DMS 273 (cell line): ENCODE data around the gene ZKSCAN4.
A peak's percentile ranks its signal among the peaks of the same experiment; 100 is the strongest.

ENCODE experiments used
- DNase-seq: peaks from one replicate; lab custom pipeline; 2025; ENCODE audit not compliant: unreplicated experiment; lab: John Stamatoyannopoulos, UW

The ZKSCAN4 gene

DNA sequence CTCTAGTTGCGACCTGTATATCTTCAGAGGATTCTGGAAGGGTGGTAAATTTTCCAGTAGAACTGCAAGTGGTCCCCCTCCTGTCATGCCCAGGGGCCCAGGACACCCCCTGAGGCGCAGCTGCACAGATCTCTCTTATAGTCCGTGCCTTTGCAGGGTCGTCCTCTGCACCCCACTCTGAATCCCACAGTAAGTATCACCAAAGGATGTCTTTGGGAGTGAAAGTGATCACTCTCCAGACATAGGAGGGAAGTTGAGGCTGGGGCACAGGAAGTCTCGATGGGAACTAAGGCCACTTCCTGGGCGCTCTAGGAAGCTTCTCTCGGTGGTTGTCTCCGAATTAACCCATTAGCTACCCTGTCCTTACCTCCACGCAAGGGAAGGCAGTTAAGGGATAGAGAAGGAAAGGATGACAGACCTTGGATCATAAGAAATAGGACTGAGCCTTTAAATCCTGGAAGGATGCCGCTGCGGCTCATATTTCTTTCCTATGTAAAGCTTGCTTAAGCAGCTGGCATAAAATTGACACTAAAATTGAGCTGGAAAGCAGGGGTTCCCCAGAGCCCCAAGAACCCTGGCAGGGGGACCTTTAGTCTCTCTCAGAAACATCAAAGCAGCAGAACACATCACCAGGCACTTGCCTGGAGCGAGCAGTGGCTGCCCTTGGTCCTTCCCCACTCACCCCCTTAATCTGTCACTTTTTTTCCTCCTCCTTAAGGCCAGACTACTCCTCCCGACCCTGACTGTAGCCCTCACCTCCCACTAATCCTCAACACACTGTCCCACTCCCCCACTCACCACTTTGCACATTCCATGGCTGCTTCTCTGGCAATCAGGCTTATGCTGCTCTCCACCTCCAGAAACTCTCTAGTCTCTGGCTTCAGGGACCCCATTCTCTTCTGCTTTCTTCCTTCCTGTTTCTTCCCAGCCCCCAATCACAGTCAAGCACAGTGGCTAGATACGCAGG lies at the start of gene ZKSCAN4:
ZKSCAN4 (minus strand) TSS at position 261 of the 967 bp plus-strand sequence. CDS start 289 bp downstream, outside the sequence.
- peak; percentile 96 for DNase-seq

DNA sequence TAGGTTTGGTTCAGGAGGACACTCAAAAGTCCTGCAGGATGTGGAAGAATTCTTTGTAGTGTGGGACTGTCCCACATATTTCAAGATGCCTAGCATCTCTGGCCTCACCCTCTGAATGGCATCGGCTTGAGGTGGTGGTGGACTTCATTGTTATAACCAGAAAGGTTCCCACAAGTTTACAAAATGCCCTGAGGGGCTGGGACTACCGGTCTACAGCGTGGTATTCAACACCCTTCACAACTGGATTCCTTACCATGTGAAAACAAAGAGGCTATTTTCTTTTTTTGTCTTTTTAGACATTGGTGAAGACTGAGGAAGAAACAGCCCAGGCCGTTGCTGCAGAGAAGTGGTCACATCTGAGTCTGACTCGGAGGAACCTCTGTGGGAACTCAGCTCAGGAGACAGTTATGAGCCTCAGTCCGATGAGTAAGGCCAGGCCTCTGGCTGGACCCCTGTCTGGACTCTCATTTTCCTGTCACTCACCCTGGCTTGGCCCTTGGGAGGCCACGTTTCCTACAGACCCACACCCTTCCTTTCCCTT lies 44.5 kb upstream of the ZKSCAN4 start:
- DNase-seq: no peak

DNA sequence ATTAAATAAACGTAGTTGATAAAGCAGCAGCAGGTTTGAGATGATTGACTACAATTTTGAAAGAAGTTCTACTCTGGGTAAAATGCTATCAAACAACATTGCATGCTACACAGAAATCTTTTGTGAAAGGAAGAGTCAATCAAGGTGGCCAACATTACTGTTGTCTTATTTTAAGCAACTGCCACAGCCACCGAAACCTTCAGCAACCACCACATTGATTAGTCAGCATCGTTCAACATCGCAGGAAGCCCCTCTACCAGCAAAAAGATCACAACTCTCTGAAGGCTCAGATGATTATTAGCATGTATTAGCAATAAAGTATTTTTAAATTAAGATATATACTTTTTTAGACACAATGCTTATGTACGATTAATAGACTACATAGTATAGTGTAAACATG lies 43.3 kb upstream of the ZKSCAN4 start:
- DNase-seq: no peak

DNA sequence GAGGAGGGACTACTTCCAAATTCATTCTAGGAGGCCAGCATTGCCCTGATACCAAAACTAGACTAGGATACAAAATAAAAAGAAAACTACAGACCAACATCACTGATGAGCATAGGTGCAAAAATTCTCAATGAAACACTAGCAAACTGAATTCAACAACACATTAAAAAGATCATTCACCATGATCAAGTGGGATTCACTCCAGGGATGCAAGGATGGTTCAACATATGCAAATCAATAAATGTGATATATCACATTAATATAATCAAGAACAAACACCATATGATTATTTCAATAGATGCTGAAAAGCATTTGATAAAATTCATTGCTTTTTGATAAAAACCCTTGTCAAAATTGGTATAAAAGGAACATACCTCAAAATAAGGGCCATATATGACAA lies 39.5 kb upstream of the ZKSCAN4 start:
- DNase-seq: no peak

DNA sequence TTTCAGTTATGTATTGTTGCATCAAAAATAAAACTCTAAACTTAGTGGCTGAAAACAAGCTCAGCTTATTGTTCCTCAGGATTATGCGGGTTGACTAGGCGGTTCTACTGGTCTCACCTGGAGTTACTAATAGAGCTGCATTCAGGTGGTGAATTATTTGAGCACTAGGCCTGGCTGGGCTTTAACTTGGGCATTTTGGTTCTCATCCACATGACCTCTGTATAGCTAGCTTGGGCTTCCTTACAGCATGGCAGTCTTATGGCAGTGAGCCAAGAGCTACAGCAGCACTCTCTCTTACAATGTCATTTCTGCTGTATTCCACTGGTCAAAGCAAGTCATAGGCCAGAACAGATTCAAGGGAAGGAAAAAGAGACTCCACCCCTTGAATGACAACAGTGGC lies 30.9 kb upstream of the ZKSCAN4 start:
- DNase-seq: peak; percentile 30

DNA sequence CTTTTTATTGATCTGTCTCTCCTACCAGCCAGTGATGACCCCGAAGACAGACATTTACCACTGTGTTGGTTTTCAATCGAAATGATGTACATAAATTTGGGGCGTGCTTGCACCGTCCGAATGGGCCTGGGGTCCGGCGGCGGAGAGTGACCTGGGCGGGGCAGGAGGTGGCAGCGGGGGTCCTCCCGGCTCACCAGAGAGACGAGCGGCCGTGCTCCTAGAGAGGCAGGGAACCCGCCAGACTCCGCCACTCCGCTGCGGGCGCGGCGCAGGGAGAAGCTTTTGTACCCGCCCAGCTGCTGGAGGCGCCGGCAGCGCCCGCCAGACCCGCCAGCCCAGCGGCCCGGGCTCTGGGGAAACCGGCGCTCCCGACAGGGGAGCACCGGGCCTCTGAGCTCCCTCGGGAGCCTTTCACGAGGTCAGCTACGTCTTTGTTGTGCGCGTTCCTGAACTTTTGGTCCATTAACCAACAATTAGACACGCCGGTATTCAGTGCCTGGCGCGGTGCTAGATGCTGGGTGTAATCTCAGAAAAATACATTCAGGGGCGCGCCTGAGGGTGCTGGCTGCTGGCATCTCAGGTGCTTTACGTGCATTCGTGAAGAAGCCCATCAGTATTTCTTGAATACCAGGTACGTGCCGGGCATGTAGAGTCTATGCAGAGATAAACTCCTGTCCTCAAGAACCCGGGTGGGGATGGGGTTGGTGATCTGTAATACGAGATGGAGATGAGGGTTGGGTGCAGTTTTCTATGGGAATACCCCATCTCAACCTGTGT lies 29.4 kb upstream of the ZKSCAN4 start, which contains the start of gene PGBD1:
PGBD1 (plus strand) TSS at position 285 of the 777 bp plus-strand sequence. CDS start 2,242 bp downstream, outside the sequence.
- peak; percentile 93 for DNase-seq

DNA sequence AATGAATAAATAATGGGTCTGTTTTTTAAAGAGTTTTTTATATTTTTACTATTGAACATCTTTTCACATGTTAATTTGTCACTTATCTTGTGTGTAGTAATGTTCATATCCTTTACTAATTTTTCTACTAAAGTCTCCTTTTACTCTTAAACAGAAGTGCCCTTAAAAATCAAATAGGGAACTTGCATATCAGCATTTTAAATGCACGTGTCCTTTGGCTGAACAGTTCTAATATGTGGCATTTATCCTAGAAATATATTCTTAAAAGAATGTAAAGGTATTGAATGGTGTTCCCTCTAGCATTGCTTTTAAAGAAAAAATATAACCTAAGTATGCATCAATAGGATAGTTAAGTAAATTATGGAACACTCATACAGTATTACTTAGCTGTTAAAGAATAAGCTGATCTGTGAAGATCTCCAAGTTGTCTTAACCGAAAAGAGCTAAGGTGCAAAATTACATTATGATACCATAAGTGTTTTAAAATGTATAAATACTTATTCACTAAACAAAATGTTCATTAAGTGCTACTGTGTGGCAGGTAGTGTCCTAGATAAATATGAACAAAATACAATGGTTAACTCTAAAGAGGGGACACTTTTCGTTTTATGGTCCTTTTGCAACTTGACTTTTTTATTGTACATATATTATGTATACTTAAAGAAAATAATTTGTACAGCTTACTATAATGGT lies 28.7 kb upstream of the ZKSCAN4 start:
- DNase-seq: no peak

DNA sequence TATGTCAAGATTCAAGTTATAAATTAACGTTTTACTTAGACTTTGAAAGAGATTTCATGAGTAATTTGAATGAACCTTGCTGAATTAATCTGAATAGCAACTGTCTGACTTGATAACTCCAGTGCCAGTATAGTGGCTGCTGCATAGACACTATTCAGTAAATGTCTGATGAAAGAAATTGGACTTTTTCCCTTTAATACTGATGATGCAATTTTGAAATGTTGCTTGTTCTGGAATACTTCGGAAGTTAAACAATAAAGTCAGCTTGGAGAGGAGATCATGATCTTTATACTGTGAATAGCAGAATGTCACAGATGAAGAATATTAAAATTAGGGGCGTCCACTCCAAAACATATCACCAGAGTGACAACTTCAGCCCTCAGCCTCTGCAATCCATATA lies 25.7 kb upstream of the ZKSCAN4 start:
- DNase-seq: no peak

DNA sequence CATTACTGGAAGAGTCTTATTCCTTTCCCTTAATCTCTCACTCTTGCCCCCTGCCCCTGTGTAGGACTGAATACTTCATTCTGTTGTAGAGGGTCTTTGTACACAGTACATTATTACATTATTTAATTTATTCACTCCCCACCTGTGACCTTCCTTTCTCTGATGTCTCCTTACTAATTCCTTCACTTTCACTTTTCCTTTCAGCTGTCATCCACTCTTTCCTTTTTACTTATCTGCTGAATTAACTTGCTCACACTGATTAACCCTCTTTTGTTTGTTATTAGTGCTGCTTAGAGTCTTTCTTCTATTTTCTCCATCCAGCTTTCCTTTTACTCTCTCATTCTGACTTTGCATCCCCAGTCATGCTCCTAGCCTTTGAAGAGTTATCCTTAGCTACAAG lies 22.8 kb upstream of the ZKSCAN4 start:
- DNase-seq: no peak

DNA sequence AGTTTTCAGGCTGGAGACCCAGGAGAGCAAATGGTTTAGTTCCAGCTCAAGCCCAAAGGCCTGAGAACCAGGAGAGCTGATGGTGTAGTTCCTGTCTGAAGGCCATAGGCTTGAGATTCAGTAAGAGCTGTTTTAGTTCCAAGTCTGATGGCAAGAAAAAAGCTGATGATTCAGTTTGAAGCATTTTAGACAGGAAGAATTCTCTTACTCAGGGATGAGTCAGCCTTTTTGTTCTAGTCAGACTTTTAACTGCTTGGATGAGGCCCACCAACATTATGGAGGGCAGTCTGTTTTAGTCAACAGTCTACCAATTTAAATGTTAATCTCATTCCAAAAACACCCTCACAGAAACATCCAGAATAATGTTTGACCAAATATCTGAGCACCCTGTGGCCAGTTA lies 17.4 kb upstream of the ZKSCAN4 start:
- no peak for DNase-seq

DNA sequence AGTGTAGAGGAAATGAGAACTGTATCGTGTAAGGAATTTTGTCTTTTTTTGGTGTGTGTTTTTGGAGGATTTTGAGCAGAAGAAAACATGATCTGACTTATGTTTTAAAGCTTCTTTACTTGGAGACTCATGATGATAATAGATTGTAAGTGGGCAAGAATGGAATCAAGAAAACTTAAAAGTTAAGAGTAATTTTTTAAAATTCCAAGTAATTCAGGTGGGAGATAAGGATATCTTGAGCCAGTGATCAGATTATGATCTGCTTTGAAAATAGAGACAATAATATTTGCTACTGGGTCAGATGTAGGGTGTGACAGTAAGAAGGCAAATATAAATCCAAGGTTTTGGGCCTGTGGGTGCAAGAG lies 15.6 kb upstream of the ZKSCAN4 start:
- no peak for DNase-seq

DNA sequence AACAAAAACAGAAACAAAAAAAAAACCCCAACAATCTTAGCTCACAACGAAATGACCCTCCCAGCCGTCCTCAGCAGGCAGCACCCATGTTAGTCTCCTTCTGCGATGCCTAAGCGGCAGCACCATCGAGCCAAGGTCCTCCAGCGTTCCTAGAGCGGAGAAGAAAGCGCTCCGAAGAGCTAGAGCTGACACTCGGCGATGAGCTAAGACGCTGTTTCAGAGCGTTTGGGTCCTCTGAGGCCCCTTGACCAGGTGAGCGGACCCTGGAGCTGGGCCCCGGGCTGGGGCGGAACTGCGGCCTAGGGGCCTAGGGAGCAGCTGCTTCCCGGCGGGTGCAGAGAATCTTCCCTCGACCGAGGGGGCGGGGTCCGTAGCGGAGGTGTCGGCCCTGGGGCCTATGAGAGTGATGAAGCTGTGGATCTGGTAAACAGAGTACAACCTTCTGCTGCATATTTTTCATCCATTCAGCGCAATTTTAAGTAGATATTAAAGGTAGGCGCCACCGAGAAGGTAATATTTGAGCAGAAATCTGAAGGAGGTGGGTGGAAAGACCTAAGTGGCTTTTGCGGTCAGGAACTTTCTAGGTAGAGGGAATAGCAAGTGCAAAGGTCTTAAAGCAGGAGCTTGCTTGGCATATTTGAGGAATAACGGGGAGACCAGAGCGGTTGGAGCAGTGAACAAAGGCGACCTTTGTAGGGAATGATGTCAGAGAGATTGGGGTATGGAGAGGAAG lies 15.1 kb upstream of the ZKSCAN4 start, which contains the start of gene ZSCAN26:
ZSCAN26 (plus strand) TSS at position 182 of the 733 bp plus-strand sequence. CDS start 4,777 bp downstream, outside the sequence.
- DNase-seq: peak; percentile 96

DNA sequence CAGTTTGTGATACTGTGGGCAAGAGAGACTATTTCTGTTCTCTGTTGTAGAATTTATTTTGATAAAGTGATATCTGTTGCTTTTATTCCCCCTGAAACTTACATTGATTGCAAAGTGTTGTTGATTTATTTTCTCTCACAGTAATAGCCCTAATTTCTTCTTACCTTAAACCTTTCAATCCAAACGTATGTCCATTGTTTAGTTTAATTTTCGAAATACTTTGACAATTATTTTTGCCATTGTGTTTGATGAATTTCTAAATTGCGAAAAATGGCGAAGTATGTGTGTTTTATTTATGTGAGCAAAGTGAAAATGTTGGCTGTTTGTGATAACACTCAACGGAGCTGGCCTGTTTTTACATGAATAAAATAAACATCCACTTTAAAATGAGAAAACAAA lies 14.5 kb upstream of the ZKSCAN4 start:
- no peak for DNase-seq

DNA sequence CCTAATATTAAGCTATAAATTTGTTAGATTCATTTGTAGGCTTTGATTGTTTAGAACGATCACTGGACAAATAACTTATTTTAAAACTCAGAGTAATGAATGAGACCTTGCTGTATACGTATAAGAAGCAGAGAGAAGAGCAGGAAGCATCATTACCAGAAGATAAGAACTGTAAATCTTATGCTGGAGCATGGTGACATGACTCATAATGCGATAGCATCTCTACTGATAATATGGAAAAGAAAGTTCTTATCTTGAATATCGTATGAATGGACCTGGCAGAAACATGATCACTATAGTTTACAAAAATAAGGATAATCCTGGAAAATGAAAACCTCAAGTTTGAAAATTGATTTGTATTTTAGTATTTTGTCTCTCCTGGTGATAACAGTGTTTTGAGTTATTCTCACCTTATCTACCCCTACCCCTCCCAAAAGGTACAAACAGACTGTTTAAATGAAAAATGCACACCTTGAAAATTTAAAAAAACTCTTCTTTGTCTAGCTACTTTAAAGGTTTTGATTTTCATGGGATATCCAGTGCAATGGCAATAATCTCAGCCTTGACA lies 12.8 kb upstream of the ZKSCAN4 start:
- no peak for DNase-seq

DNA sequence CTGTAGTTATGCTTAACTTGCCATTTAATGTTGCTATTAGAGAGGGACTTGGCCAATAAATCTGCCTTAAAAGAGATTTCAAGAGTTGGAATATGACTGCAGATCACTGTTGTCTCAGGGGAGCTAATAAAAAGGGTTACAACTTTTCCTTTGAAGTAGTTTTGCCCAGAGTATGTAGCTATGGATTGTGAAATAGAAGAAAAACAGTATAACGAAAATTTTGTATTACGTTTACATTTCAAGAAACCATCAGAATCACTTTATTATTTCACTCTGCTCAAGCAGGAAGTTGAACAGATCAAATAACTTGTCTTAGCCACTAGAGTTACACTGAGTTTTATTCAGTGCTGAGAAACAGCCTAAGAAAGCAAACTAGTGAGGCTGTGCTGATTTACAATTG lies 11.9 kb upstream of the ZKSCAN4 start:
- DNase-seq: no peak

DNA sequence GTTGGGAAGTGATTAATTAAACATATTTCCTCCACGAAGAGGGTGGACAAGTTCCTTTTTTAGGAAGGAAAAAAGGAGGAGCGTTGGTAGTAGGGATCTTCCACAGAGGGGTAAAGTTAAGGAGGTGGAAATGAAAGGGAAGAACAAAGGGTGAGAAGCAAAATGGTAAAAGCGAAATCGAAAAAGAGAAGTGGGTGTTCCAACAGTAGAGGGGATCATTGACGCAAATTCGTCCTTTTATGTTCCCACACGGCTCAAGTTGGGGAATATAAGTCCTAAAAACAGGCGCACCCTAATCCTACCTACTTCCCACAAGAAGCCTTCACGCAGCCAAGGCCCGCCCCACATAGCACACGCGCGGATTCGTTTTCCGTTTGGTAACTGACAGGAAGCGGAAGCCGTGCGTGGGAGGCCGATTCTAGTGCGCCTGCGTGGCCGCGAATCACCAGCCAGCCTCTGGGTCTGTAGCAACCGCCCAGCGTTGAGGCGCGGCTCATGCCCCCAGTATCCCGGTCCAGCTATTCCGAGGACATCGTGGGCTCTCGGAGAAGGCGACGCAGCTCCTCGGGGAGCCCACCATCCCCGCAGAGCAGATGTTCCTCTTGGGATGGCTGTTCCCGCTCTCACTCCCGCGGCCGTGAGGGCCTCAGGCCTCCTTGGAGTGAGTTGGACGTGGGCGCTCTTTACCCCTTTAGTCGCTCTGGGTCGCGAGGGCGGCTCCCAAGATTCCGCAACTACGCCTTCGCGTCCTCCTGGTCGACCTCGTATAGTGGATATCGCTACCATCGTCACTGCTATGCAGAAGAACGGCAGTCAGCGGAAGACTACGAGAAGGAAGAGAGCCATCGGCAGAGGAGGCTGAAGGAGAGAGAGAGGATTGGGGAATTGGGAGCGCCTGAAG lies 7.1 kb upstream of the ZKSCAN4 start, which contains the start of gene NKAPL:
NKAPL (plus strand) TSS at position 421 of the 901 bp plus-strand sequence; CDS start at position 496, 75 bp downstream.
- no peak for DNase-seq

DNA sequence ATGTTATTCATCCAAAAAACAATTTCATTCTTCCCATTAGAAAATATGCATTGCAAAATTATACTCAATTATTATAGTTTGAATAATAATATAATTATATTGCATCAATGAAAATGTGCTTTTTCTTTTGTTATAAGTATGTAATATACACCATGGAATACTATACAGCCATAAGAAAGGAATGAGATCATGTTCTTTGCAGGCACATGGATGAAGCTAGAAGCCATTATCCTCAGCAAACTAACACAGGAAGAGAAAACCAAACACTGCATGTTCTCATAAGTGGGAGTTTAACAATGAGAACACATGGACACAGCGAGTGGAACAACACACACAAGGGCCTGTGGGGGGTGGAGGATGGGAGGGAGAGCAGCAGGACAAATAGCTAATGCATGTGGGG lies 5.0 kb upstream of the ZKSCAN4 start:
- DNase-seq: no peak

DNA sequence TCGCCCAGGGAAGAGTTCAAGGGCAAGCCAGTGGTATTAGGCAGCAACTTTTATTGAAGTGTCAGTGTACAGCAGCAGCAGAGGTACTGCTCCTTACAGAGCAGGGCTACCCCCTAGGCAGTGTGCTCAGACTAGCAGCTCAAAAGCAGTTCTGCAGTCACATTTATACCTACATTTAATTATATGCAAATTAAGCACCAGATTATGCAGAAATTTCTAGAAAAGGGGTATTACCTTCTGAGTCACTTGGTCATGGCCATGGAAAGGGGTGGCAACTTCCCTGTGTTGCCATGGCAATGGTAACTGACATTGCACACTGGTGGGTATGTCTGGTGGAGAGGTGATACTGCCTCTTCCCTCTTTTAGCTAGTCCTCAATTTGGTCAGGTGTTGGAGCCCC lies 2.1 kb upstream of the ZKSCAN4 start:
- DNase-seq: no peak

DNA sequence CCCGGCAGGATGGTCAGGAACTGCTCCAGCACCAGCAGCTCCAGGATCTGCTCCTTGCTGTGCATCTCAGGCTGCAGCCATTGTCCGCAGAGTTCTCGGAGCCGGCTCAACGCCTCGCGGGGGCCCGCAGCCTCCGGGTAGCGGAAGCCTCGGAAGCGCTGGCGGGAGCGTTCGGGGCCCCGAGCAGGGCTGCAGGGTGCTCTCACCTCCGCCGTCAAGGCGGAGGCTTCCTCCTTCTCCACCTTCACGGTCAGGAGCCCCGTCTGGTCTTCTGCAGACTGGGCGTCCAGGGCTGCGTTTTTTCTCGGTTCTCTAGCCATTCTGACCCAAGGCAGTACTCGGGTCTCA lies 434 bp downstream of the ZKSCAN4 start:
- peak; percentile 47 for DNase-seq
